ENCODE data around the gene BDP1.
A peak's percentile ranks its signal among the peaks of the same experiment; 100 is the strongest.
"Not testable (repeated sequence)": the region's sequence is repeated elsewhere in the genome, so short reads cannot be mapped to it uniquely, and the experiment has no call there.

Gene BDP1

DNA sequence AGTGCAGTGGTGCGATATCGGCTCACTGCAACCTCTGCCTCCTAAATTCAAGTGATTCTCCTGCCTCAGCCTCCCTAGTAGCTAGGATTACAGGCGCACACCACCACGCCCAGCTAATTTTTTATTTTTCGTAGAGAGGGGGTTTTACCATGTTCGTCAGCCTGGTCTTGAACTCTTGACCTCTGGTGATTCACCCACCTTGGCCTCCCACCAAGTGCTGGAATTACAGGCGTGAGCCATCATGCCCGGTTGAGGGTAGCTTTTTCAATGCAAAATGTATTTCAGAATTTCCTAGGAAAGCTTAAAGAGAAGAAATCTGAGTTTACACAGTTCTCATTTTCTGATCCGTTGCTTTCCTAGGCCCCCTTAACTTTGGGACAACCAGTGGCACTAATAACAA lies 15.7 kb downstream of the BDP1 start:
- DNase-seq (ENCODE audit: low spot score): no peak

DNA sequence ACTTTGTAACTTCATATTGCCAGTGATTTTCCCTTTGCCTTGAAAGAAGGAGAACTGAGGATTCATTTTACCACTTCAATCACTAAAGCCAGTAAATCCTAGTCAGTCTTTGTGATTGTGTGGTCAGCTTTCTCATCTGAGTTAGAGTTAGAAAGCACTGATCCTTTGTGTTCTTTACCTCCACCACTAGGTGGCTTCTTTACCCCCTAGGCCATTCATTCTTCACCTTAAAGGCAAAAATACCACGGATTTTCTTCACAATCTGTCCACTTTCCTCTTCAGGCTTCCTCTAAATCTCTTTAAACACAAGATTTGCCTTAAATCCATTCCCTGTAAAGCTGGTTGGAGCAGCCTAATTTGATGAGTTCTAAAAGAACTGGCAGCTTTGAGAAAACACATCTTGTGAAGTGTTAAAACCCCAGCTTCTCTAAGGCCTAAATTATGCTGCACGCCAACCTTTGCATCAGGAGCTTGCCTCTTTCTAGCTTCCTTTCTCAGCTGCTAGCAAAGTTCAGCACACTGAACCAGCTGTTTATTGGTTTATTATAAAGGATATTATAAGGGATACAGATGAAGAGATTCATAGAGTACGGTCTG lies 20.4 kb downstream of the BDP1 start:
- DNase-seq (ENCODE audit: low spot score): peak; percentile 51

DNA sequence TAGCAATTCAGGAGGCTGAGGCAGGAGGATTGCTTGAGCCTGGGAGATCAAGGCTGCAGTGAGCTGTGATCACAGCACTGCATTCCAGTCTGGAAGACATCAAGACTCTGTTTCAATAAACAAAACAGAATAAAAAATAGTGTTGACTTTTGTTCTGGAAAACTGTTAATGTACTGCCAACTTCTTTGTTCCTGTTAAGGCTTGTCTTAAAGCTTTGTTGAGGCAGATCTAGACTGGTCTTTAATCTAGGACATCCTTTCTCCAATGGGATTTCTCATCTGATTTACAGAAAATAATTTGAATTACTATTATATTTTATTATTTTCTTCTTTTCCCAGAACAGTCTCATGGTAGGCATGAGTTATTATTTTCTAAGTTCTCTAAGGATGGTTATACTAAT lies 26.0 kb downstream of the BDP1 start:
- DNase-seq (ENCODE audit: low spot score): no peak

DNA sequence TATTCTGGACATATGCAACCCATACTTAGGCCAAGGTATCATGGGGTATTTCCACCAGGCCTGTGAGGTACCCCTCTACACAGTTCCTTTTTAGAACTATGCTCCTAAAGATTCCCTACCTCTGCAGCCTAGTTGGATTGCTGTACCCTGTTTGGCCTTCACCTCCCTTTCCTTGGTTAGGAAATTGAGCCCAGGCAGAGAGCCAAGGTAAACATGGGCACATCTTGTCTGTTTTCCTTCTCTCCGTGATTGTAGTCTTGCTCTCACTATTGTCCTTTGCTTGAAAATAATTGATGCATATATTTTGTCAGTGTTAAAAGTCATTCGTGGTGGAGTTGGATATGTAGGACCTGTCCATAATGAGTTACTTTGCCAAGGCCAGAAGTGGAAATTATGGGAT lies 26.7 kb downstream of the BDP1 start:
- DNase-seq (ENCODE audit: low spot score): no peak

DNA sequence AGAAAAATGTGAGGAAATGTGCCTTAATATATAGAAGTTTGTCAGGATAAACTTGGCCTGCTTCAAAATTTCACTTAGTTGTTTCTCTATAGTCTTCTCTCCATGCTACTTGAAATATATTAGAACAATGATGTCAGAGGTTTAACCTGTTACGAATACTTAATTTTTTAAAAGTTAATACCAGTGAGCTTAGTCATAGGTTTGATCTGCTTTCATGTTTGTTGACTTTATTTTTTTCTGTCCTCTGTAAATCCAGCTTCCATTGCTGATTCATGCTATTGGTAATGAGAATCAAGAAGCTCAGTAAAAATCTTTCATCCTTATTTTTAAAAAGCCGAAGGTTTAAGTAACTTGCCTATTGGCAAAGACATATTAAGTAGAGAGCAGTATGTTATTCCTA lies 27.9 kb downstream of the BDP1 start:
- peak; percentile 63 for DNase-seq (ENCODE audit: low spot score)

DNA sequence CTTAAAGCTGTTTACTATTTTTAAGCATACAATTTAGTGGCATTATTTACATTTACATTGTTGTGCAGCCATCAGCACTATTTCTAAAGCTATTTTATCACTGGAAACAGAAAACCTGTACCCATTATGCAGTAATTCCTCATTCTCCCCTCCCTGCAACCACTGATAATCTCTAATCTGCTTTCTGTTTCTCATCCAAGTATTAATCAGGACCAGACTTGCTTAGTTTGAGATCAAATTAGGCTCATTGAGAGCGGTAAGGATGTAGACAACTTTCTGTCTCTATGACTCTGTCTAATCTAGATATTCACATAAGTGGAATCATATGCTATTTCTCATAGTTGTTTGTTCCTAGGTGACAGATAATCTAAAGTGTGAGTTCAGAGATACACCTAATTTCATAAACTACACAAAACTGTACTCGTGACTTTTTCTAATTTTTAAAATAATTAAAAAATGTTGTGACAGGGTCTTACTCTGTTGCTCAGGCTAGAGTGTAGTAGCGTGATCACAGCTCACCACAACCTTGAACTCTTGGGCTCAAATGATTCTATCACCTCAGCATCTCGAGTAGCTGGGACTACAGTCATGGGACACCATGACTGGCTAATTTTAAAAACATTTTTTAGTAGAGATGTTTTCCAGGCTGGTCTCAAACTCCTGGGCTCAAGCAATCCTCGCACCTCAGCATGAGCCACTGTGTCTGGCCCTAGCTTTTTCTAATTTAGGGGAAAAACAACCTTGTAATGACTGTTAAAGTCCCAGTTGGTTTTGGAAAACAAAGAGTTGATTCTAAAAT lies 37.6 kb downstream of the BDP1 start:
- DNase-seq (ENCODE audit: low spot score): no peak

DNA sequence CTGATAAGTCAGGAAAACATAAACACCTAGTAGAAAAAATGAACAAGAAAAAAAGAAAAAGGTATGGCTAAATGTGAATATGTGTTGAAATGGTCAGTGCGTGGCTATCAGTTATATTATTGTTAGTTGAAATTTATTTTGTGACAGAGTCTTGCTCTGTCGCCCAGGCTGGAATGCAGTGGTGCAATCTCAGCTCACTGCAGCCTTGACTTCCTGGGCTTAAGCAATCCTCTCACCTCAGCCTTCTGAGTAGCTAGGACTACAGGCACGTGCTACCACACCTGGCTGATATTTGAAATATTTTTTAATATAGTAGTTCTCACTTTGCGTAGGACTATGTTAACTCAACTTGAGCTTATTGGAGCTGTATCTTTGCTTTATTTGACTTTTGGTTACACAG lies 38.8 kb downstream of the BDP1 start:
- DNase-seq (ENCODE audit: low spot score): not testable (repeated sequence)

DNA sequence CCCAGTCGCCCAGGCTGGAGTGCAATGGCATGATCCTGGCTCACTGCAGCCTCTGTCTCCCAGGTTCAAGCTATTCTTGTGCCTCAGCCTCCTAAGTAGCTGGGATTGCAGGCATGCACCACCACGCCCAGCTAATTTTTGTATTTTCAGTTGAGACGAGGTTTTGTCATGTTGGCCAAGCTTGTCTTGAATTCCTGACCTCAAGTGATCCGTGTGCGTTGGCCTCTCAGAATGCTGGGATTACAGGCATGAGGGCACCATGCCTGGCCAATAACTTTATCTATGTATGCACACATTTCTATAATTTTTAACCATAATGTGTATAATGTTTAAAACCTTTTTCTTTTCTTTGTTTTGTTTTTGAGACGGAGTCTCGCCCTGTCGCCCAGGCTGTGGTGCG lies 43.3 kb downstream of the BDP1 start:
- not testable (repeated sequence) for DNase-seq (ENCODE audit: low spot score)

DNA sequence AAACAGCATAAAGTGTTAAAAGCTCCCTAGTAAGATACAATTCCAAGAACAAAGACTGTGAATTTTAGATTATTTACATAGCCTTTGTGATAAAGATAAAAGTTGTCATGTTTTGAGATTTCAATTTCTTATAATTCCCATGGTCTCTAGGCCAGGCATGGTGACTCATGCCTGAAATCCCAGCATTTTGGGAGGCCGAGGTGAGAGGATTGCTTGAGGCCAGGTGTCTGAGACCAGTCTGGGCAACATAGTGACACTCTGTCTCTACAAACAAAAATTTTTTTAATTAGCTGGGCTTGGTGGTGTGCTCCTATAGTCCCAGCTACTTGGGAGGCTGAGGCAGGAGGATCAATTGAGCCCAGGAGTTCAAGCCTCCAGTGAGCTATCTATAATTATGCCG lies 48.1 kb downstream of the BDP1 start:
- no peak for DNase-seq (ENCODE audit: low spot score)

DNA sequence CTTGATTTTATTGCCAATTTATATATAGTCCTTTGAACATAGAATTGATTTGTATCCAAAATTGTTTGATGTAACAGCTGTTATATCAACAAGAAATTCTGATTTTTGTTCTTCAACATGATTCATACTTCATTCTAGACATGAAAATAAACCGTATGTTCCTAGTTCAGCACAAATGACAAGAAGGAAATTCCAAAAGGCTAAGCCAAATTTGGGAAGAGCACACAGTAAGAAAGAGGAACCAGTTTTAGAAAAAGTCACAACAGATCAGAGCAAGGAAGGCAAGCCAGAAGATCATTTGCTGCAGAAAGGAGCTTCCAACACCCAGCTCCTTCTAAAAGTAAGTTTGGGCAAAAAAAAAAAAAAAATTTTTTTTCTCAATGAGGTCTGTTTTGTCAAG lies 66.7 kb downstream of the BDP1 start:
- no peak for DNase-seq (ENCODE audit: low spot score)

DNA sequence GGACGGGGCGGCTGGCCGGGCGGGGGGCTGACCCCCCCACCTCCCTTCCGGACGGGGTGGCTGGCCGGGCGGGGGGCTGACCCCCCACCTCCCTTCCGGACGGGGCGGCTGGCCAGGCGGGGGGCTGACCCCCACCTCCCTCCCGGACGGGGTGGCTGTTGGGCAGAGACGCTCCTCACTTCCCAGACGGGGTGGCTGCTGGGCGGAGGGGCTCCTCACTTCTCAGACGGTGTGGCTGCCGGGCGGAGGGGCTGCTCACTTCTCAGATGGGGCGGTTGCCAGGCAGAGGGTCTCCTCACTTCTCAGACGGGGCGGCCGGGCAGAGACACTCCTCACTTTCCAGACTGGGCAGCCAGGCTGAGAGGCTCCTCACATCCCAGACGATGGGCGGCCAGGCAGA lies 70.2 kb downstream of the BDP1 start:
- DNase-seq (ENCODE audit: low spot score): not testable (repeated sequence)

DNA sequence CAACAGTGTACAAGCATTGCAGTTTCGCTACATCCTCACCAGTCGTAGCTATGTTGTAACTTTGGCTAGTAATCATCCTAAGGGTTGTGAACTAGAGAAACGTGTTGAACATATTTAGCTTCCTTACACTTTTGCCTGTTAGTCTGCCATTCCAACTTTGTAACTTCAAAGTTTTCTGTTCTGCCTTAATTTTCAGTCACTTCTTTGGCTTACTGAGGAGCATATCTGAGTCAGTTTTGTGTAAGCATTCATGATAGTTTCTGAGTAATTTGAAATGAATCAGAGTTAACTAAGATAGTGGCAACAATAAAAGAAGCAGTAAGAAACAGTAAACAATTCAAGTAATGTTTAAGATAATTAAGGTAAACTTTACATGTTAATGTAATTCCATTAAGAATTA lies 72.8 kb downstream of the BDP1 start:
- no peak for DNase-seq (ENCODE audit: low spot score)

DNA sequence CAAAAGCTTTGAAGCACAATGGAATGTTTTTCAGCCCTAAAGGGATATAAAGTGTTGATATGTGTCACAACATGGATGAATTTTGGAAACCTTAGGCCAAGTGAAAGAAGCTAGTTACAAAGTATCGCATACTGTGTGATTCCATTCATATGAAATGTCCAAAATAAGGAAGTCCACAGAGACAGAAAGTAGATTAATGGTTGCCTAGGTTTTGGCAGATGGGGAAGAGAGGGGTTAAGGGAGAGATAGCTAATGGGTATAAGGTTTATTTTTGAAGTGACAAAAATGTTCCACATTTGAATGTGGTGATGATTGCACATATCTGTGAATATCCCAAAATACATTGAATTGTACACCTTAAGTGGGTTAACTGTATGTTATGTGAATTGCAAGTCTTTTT lies 74.2 kb downstream of the BDP1 start:
- no peak for DNase-seq (ENCODE audit: low spot score)

DNA sequence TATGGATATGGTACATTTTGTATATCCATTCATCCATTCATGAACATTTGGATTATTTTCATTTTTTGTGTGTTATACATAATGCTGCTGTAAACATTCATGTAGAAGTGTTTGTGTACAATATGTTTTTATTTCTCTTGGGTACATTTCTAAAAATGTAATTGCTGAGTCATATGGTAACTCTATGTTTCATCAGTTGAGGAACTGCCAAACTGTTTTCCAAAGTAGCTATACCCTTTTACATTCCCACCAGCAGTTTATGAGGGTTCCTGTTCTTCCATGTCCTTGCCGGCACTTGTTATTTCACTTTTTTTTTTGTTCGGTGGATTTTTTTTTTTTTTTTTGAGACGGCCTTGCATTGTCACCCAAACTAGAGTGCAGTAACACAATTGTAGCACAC lies 77.7 kb downstream of the BDP1 start:
- DNase-seq (ENCODE audit: low spot score): no peak

DNA sequence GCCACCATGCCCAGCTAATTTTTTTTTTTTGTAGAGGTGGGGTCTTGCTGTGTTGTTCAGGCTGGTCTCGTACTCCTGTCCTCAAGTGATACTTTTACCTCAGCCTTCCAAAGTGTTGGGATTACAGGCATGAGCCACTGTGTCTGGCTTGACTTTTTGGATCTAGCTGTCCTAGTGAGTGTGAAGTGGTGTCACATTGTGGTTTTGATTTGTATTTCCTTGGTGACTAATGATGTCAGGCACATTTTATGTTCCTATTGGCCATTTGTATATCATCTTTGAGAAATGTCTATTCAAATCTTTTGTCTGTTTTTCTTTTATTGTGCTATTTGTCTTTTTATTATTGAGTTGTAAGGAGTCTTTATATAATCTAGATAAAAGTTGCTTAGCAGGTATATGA lies 78.2 kb downstream of the BDP1 start:
- DNase-seq (ENCODE audit: low spot score): no peak

DNA sequence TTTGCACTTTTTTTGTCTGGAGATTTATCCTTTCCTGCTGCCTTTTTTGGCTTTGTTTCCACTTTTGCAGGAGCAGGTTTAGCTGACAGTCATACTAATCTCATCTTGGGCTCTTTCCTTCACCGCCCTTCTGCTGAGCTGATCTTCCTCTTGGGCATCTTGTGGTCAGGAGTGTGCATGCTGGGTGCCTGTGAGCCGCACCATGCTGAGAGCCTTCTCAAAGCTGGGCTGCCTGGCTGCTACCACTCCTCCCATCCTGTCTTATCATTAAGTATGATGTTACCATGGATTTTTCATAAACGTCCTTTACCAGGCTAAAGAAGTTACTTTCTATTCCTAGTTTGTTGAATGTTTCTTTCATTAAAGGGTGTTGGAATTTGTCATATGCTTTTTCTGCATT lies 82.2 kb downstream of the BDP1 start:
- no peak for DNase-seq (ENCODE audit: low spot score)

DNA sequence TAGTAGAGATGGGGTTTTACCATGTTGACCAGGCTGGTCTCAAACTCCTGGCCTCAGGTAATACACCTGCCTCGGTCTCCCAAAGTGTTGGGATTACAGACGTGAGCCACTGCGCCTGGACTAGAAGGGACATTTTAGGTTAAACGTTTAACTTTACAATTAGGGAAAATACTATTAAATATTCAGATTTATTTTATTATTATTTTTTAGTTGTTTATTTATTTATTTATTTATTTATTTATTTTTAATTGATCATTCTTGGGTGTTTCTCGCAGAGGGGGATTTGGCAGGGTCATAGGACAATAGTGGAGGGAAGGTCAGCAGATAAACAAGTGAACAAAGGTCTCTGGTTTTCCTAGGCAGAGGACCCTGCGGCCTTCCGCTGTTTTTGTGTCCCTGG lies 95.4 kb downstream of the BDP1 start:
- not testable (repeated sequence) for DNase-seq (ENCODE audit: low spot score)

DNA sequence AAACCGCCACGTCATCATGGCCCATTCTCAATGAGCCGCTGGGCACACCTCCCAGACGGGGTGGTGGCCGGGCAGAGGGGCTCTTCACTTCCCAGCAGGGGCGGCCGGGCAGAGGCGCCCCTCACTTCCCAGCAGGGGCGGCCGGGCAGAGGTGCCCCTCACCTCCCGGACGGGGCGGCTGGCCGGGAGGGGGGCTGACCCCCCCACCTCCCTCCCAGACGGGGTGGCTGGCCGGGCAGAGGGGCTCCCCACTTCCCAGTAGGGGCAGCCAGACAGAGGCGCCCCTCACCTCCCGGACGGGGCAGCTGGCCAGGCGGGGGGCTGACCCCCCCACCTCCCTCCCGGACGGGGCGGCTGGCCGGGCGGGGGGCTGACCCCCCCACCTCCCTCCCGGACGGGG lies 96.1 kb downstream of the BDP1 start:
- not testable (repeated sequence) for DNase-seq (ENCODE audit: low spot score)

DNA sequence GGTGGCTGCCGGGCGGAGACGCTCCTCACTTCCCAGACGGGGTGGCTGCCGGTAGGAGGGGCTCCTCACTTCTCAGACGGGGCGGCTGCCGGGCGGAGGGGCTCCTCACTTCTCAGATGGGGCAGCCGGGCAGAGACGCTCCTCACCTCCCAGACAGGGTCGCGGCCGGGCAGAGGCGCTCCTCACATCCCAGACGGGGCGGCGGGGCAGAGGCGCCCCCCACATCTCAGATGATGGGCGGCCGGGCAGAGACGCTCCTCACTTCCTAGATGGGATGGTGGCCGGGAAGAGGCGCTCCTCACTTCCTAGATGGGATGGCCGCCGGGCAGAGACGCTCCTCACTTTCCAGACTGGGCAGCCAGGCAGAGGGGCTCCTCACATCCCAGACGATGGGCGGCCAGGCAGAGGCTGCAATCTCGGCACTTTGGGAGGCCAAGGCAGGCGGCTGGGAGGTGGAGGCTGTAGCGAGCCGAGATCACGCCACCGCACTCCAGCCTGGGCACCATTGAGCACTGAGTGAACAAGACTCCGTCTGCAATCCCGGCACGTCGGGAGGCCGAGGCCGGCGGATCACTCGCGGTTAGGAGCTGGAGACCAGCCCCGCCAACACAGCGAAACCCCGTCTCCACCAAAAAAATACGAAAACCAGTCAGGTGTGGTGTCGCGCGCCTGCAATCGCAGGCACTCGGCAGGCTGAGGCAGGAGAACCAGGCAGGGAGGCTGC lies 96.7 kb downstream of the BDP1 start:
- not testable (repeated sequence) for DNase-seq (ENCODE audit: low spot score)

DNA sequence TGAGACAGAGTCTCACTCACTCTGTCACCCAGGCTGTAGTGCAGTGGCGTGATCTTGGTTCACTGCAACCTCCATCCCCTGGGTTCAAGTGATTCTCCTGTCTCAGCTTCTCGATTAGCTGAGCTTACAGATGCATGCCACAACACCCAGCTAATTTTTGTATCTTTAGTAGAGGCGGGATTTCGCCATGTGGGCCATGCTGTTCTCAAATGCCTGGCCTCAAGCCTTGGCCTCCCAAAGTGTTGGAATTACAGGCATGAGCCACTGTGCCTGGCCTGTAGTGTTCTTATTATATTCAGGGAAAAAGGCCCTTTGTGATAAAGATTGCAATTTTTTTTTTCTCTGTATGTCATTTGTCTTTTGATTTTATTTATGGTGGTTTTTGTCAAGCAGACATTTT lies 107.7 kb downstream of the BDP1 start:
- DNase-seq (ENCODE audit: low spot score): no peak

DNA sequence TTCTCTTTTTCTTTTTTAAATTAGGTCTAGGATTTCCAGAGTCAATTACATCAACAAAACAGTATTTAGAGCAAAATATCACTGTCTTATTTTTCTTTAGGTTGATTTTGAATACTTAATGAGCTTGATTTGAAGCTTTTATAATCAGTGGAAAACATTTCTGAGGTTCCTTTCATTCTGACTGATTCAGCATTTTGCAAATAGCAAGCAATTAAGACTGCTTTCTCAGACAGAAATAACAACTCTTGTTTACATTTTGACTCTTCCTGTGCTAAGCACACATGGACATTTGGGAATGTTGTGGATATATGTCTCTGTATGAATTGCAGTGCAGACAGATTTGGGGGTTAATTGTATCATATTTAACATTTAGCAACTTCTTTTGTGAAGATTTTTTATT lies 109.4 kb downstream of the BDP1 start:
- no peak for DNase-seq (ENCODE audit: low spot score)

DNA sequence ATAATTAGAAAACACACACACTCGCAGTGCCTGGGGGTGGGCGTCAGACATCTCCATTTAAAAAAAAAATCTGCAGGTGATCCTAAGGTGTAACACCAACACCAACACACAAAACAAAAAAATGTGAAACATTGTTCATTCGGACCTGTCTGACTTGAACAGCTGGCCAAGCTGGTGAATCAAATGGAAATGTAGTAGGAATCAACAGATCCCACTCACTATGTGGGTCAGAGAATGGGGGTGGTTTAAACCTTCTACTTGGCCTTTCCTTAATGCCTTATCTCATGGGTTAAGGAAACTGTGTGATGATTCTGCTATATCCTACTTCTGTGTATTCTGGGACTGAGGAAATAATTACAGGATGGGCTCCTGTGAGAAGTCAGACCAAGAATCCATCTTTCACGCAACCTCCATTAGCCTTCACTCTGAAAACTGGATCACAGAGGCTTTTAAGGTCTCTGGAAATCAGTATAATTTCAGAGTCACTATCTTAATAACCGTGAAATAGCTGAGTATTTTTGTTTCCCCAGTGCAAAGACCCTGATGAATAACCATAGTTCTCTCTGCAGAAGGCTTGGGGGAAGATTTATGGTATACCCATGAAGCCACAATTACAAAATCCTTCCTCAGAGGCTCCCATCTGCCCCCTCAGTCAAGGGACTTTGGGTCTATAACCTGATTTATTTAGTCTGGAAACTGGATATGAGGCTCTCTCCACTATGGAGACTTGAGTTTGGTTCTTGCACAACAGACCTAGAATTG lies 114.5 kb downstream of the BDP1 start:
- DNase-seq (ENCODE audit: low spot score): no peak

DNA sequence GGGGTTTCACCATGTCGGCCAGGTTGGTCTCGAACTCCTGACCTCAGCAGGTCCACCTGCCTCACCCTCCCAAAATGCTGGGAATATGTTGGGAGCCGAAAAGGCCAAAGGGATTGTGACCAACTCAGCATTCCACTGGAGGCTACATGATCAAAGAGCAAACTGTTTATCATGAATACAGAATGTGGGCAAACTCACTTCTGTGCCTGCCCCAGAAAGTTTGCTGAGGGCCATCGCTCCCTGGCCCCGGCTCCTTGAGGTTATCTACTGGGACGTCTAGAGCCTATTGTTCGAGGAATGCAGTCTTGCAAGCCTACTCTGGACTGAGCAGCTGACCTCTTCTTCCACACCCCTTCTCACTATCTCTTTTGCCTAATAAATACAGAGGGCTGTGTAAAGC lies 116.4 kb downstream of the BDP1 start:
- not testable (repeated sequence) for DNase-seq (ENCODE audit: low spot score)
